ENCODE data around the gene MKKS. TPM values are rescaled to one million over a fixed set of nuclear protein-coding genes. Genes with fewer than 3 reads are reported as not detected.
"Not testable (repeated sequence)": the region's sequence is repeated elsewhere in the genome, so short reads cannot be mapped to it uniquely, and the experiment has no call there.

Gene MKKS
- total and polyA plus RNA-seq, 5 experiments from 2014 or later: 13.9 to 37.4 (median 26.1) TPM

- DNase-seq (no peak), ATAC-seq (no peak)
- peak overlapping the region in 2 of 10 donors; percentile 1 to 13 for H3K27ac Mint-ChIP-seq
- H3K36me3 Mint-ChIP-seq: peaks cover 0 to 29% (median 5%) of the 10 kb centered on the region in 3 donors
- POLR2A ChIA-PET: no interaction called here
- H3K4me3 Mint-ChIP-seq: no peak overlapping the region
- no peaks in the 10 kb centered on the region for H3K4me1 Mint-ChIP-seq
- no peaks in the 10 kb centered on the region for H3K9me3 Mint-ChIP-seq
- no peaks in the 10 kb centered on the region for H3K27me3 Mint-ChIP-seq
Observed at GRCh38 chr20:10404023-10404628, 29.9 kb downstream of the MKKS start.

GRCh38 chr20:10402938-10403608 lies 30.9 kb downstream of the MKKS start:
- POLR2A ChIA-PET: no interaction called here
- peaks cover 0 to 27% (median 5%) of the 10 kb centered on the region in 3 donors for H3K36me3 Mint-ChIP-seq
- H3K4me3 Mint-ChIP-seq: no peak overlapping the region
- no peaks in the 10 kb centered on the region for H3K4me1 Mint-ChIP-seq
- DNase-seq: no peak
- ATAC-seq: no peak
- no peaks in the 10 kb centered on the region for H3K27me3 Mint-ChIP-seq
- no peak overlapping the region for H3K27ac Mint-ChIP-seq
- H3K9me3 Mint-ChIP-seq: no peaks in the 10 kb centered on the region

- H3K27ac Mint-ChIP-seq: no peak overlapping the region
- H3K4me1 Mint-ChIP-seq: no peaks in the 10 kb centered on the region
- no peak overlapping the region for H3K4me3 Mint-ChIP-seq
- peaks cover 0 to 3% (median 0%) of the 10 kb centered on the region in 3 donors for H3K36me3 Mint-ChIP-seq
- POLR2A ChIA-PET: no interaction called here
- ATAC-seq (no peak), DNase-seq (no peak)
- H3K9me3 Mint-ChIP-seq: no peaks in the 10 kb centered on the region
- no peaks in the 10 kb centered on the region for H3K27me3 Mint-ChIP-seq
Observed at GRCh38 chr20:10398834-10399369, 35.1 kb downstream of the MKKS start.

- H3K27me3 Mint-ChIP-seq, H3K36me3 Mint-ChIP-seq, POLR2A ChIA-PET, DNase-seq, H3K4me1 Mint-ChIP-seq, H3K4me3 Mint-ChIP-seq, ATAC-seq, H3K9me3 Mint-ChIP-seq, H3K27ac Mint-ChIP-seq: not testable (repeated sequence)
Observed at GRCh38 chr20:10394752-10395151, 39.3 kb downstream of the MKKS start.

- POLR2A ChIA-PET: no interaction called here
- ATAC-seq (no peak), DNase-seq (no peak)
- Mint-ChIP-seq H3K9me3 (peaks cover 0 to 2% (median 0%) of the 10 kb centered on the region in 9 donors), H3K4me1 (no peaks in the 10 kb centered on the region), H3K27ac (no peak overlapping the region), H3K27me3 (peaks cover 0 to 12% (median 6%) of the 10 kb centered on the region in 5 donors), H3K4me3 (no peak overlapping the region), H3K36me3 (no peaks in the 10 kb centered on the region)
Observed at GRCh38 chr20:10390709-10391108, 43.3 kb downstream of the MKKS start.

- no peak overlapping the region for H3K4me3 Mint-ChIP-seq
- DNase-seq (no peak), ATAC-seq (no peak)
- POLR2A ChIA-PET: no interaction called here
- peaks cover 0 to 2% (median 0%) of the 10 kb centered on the region in 9 donors for H3K9me3 Mint-ChIP-seq
- H3K27ac Mint-ChIP-seq: no peak overlapping the region
- H3K4me1 Mint-ChIP-seq: no peaks in the 10 kb centered on the region
- H3K27me3 Mint-ChIP-seq: peaks cover 0 to 14% (median 6%) of the 10 kb centered on the region in 5 donors
- H3K36me3 Mint-ChIP-seq: no peaks in the 10 kb centered on the region
Observed at GRCh38 chr20:10388597-10388996, 45.4 kb downstream of the MKKS start.

- Mint-ChIP-seq H3K9me3 (peaks cover 0 to 1% (median 0%) of the 10 kb centered on the region in 9 donors), H3K27ac (no peak overlapping the region), H3K36me3 (no peaks in the 10 kb centered on the region), H3K4me1 (no peaks in the 10 kb centered on the region), H3K4me3 (no peak overlapping the region), H3K27me3 (peaks cover 6 to 16% (median 10%) of the 10 kb centered on the region in 5 donors)
- DNase-seq: no peak
- POLR2A ChIA-PET: no interaction called here
- no peak for ATAC-seq
Observed at GRCh38 chr20:10387686-10388085, 46.3 kb downstream of the MKKS start.

GRCh38 chr20:10385850-10386544 lies 48.0 kb downstream of the MKKS start:
- no peaks in the 10 kb centered on the region for H3K9me3 Mint-ChIP-seq
- POLR2A ChIA-PET: no interaction called here
- H3K36me3 Mint-ChIP-seq: no peaks in the 10 kb centered on the region

GRCh38 chr20:10381477-10381876 lies 52.5 kb downstream of the MKKS start:
- Mint-ChIP-seq H3K4me3 (no peak overlapping the region), H3K9me3 (peaks cover 0 to 6% (median 2%) of the 10 kb centered on the region in 9 donors), H3K27ac (no peak overlapping the region), H3K36me3 (peaks cover 0 to 7% (median 0%) of the 10 kb centered on the region in 3 donors), H3K4me1 (no peaks in the 10 kb centered on the region), H3K27me3 (peaks cover 9 to 27% (median 12%) of the 10 kb centered on the region in 5 donors)
- no peak for ATAC-seq
- POLR2A ChIA-PET: no interaction called here
- no peak for DNase-seq

More at GRCh38 chr20:10385850-10386544, 48.0 kb downstream of the MKKS start:
- ATAC-seq: no peak
- Mint-ChIP-seq H3K27me3 (peaks cover 6 to 14% (median 11%) of the 10 kb centered on the region in 5 donors), H3K4me1 (no peaks in the 10 kb centered on the region), H3K4me3 (no peak overlapping the region), H3K27ac (no peak overlapping the region)
- no peak for DNase-seq

GRCh38 chr20:10379761-10380160 lies 54.3 kb downstream of the MKKS start:
- DNase-seq (no peak), ATAC-seq (no peak)
- no peak overlapping the region for H3K27ac Mint-ChIP-seq
- no peaks in the 10 kb centered on the region for H3K4me1 Mint-ChIP-seq
- H3K27me3 Mint-ChIP-seq: peaks cover 15 to 37% (median 16%) of the 10 kb centered on the region in 5 donors
- POLR2A ChIA-PET: no interaction called here
- H3K9me3 Mint-ChIP-seq: peaks cover 0 to 15% (median 7%) of the 10 kb centered on the region in 9 donors
- H3K36me3 Mint-ChIP-seq: peaks cover 0 to 13% (median 0%) of the 10 kb centered on the region in 3 donors
- no peak overlapping the region for H3K4me3 Mint-ChIP-seq

GRCh38 chr20:10376270-10377075 lies 57.5 kb downstream of the MKKS start:
- Mint-ChIP-seq H3K4me3 (no peak overlapping the region), H3K36me3 (peaks cover 0 to 19% (median 0%) of the 10 kb centered on the region in 3 donors), H3K27ac (no peak overlapping the region), H3K4me1 (no peaks in the 10 kb centered on the region), H3K27me3 (peaks cover 10 to 50% (median 15%) of the 10 kb centered on the region in 5 donors), H3K9me3 (peaks cover 0 to 20% (median 12%) of the 10 kb centered on the region in 9 donors)
- ATAC-seq (no peak), DNase-seq (no peak)
- POLR2A ChIA-PET: no interaction called here

GRCh38 chr20:10375191-10375590 lies 58.8 kb downstream of the MKKS start:
- peaks cover 0 to 20% (median 12%) of the 10 kb centered on the region in 9 donors for H3K9me3 Mint-ChIP-seq
- H3K27ac Mint-ChIP-seq: peak overlapping the region in 1 of 10 donors; percentile 19
- DNase-seq (no peak), ATAC-seq (no peak)
- POLR2A ChIA-PET: no interaction called here
- H3K27me3 Mint-ChIP-seq: peaks cover 11 to 47% (median 14%) of the 10 kb centered on the region in 5 donors
- no peak overlapping the region for H3K4me3 Mint-ChIP-seq
- no peaks in the 10 kb centered on the region for H3K4me1 Mint-ChIP-seq
- H3K36me3 Mint-ChIP-seq: peaks cover 0 to 19% (median 0%) of the 10 kb centered on the region in 3 donors

Data from naive thymus-derived CD8-positive, alpha-beta T cell (primary cell).